Measurements from ENCODE around the gene TAF11L8. TPM values are rescaled to one million over a fixed set of nuclear protein-coding genes. Genes with fewer than 3 reads are reported as not detected.
"Not testable (repeated sequence)": the region's sequence is repeated elsewhere in the genome, so short reads cannot be mapped to it uniquely, and the experiment has no call there.

TAF11L8 gene
- not detected in 2 replicates for total RNA-seq (2021; fragmentation: NEBNext Ultra II Directional; extraction: Animal tissue kit (Norgen Biotek cat#: 25700))
- polyA plus RNA-seq (2011; rRNA removed) = not detected in 2 replicates
- not detected for polyA plus RNA-seq (2011; cell fraction: cytosol; rRNA removed)
- polyA plus RNA-seq (2011; cell fraction: nucleus; rRNA removed) = not detected
- not detected in 4 replicates for polyA plus RNA-seq (2012, experiment 1 of 2)
- not detected for polyA plus RNA-seq (2012, experiment 2 of 2)
- polyA plus RNA-seq (2013, experiment 1 of 2) = not detected
- not detected for polyA plus RNA-seq (2013, experiment 2 of 2)
- polyA minus RNA-seq (2011; rRNA and poly(A)+ RNA removed) = not detected in 2 replicates
- not detected for polyA minus RNA-seq (2011; cell fraction: cytosol; rRNA and poly(A)+ RNA removed)
- not detected for polyA minus RNA-seq (2011; cell fraction: nucleus; rRNA and poly(A)+ RNA removed)
- long read RNA-seq, experiment 1 = 0 reads
- long read RNA-seq, experiment 2 = 0 reads

DNA sequence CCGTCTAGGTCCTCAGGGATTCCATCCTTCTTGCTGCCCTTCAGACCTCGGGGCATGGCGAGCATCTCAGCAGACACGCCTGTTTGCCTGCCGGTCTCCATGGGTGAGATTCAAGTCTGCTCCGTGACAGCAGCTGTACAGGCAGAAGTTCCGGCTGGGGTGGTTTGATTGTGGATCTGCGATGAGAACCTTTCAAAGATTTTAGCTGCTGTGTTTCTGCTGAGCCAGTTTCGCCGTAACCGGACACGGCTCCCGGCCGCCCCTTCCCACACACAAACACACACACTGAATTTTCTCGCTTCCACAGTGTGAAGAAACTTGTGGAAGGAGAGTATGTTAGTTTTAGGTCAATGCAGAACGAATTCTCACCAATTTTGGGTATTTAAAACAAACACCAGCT is at the start of gene TAF11L8:
Gene TAF11L8 (minus strand): TSS at position 101 of the 400 bp plus-strand sequence.
- H2BK120ac ChIP-seq (replicated peaks; ENCODE audit: low read depth, low read length); H3K4ac ChIP-seq (replicated peaks; ENCODE audit: insufficient read length, low read depth, low read length); H4K20me1 ChIP-seq (replicated peaks in 1 of 2; ENCODE audit: control insufficient read depth in 1 of 2, insufficient read depth in 2 of 2, low read length in 2 of 2); H3K27ac ChIP-seq (ENCODE audit: low read depth, low read length); H4K8ac ChIP-seq (ENCODE audit: extremely low read depth, insufficient read depth, low read length); FAIRE-seq; H3K79me1 ChIP-seq (ENCODE audit: low read depth, low read length); H3K14ac ChIP-seq (ENCODE audit: insufficient read length); H3K27me3 ChIP-seq (replicated peaks in 1 of 4; ENCODE audit: control insufficient read depth in 3 of 4, extremely low read depth in 1 of 4, insufficient read depth in 3 of 4, low read length in 3 of 4); H3K18ac ChIP-seq (ENCODE audit: extremely low read depth, low read length); H3K79me2 ChIP-seq (ENCODE audit: control insufficient read depth in 1 of 2, insufficient read depth in 2 of 2, low read length in 2 of 2); H3K23ac ChIP-seq (ENCODE audit: insufficient read length); CTCF ChIA-PET (ENCODE audit: partially characterized antibody); H3K9me3 ChIP-seq (ENCODE audit: insufficient read depth in 2 of 2, low read depth in 1 of 2, low read length in 1 of 2); H3K36me3 ChIP-seq (ENCODE audit: control insufficient read depth in 2 of 4, insufficient read depth in 4 of 4, low read length in 3 of 4); H2AK5ac ChIP-seq (ENCODE audit: low read depth, low read length); H3K56ac ChIP-seq (replicated peaks; ENCODE audit: insufficient read length, low read depth, low read length); H4K5ac ChIP-seq (ENCODE audit: insufficient read length, low read depth, low read length); H2AFZ ChIP-seq (ENCODE audit: low read length); H3K4me3 ChIP-seq (ENCODE audit: extremely low read depth in 1 of 4, insufficient read depth in 2 of 4, low read depth in 3 of 4, low read length in 4 of 4); H3K9ac ChIP-seq (replicated peaks in 1 of 4; ENCODE audit: extremely low read depth in 1 of 4, low read depth in 3 of 4, low read length in 3 of 4); H3K4me1 ChIP-seq (replicated peaks in 1 of 4; ENCODE audit: control insufficient read depth in 3 of 4, insufficient read depth in 4 of 4, low read length in 3 of 4); H3K23me2 ChIP-seq (ENCODE audit: low read depth, low read length); H2BK20ac ChIP-seq (ENCODE audit: low read length); H2BK5ac ChIP-seq (ENCODE audit: low read depth, low read length); H3K4me2 ChIP-seq (ENCODE audit: insufficient read depth in 1 of 2, low read depth in 2 of 2, low read length in 2 of 2); H4K91ac ChIP-seq (replicated peaks; ENCODE audit: insufficient read length, low read length); H2BK12ac ChIP-seq (ENCODE audit: low read depth, low read length); H2BK15ac ChIP-seq (ENCODE audit: low read length); DNase-seq (ENCODE audit: low read depth in 1 of 2, low spot score in 2 of 2); POLR2A ChIA-PET (ENCODE audit: partially characterized antibody): not testable (repeated sequence)
- no CpG with 5 or more reads among the region's 16 CpGs for WGBS, 2 experiments (ENCODE audit: extremely low coverage in 1 of 2, insufficient coverage in 1 of 2, insufficient read length in 1 of 2, insufficient replicate concordance in 2 of 2, low coverage in 1 of 2, low lambda C conversion rate in 2 of 2, missing lambda C conversion rate in 1 of 2)

All from H1 (cell line).